IMR-90 (cell line): Measurements from ENCODE around the gene KCNK10. TPM values are rescaled to one million over a fixed set of nuclear protein-coding genes. Genes with fewer than 3 reads are reported as not detected.

Experiments used
- ATAC-seq: fragments of 200-7000 bp; cut with Tn5 transposase; 2 replicates; pipeline ENCODE4 v1.9.1; 2020; ENCODE audit warnings: low read depth, mild to moderate bottlenecking, moderate library complexity
- BruUV-seq: library from RNA; stranded (reverse); fragments of 400-500 nt; replicated peaks from 2 replicates; lab custom pipeline; 2021; lab: Mats Ljungman, UMichigan
- CTCF ChIA-PET: fragments of 300-600 bp; formaldehyde crosslinking; extraction: SDS; loops from one replicate; lab custom pipeline; 2021; ENCODE audit warnings: antibody characterized with exemption; lab: Yijun Ruan, JAX
- POLR2A ChIA-PET: fragments of 300-600 bp; sonication (Branson Sonifier 250); formaldehyde crosslinking; loops from one replicate; lab custom pipeline; 2022; ENCODE audit warnings: antibody characterized with exemption; ENCODE audit not compliant: unreplicated experiment; lab: Charles Lee
- DNase-seq: peaks from one replicate; pipeline ENCODE4 v3.0.0; 2013
- H2AFZ ChIP-seq: replicated peaks from 2 replicates; pipeline ENCODE3; 2013; ENCODE audit warnings: low read length, mild to moderate bottlenecking; ENCODE audit not compliant: poor library complexity
- H2AK5ac ChIP-seq: 2 replicates; pipeline ENCODE4 v1.6.1; 2013; ENCODE audit warnings: low read depth, low read length, inconsistent platforms
- H2AK9ac ChIP-seq: replicated peaks from 2 replicates; pipeline ENCODE3; 2013; ENCODE audit warnings: mild to moderate bottlenecking, low read depth, low read length, moderate library complexity; ENCODE audit not compliant: poor library complexity
- H2BK120ac ChIP-seq: 2 replicates; pipeline ENCODE4 v1.6.1; 2013; ENCODE audit warnings: low read depth, low read length, inconsistent platforms
- H2BK15ac ChIP-seq: 3 replicates; pipeline ENCODE4 v1.6.1; 2013; ENCODE audit warnings: low read depth, low read length, inconsistent platforms
- H2BK20ac ChIP-seq: 2 replicates; pipeline ENCODE4 v1.6.1; 2013; ENCODE audit warnings: low read depth, mild to moderate bottlenecking, inconsistent platforms, low read length, moderate library complexity
- H2BK5ac ChIP-seq: 2 replicates; pipeline ENCODE4 v1.6.1; 2013; ENCODE audit warnings: mild to moderate bottlenecking, low read depth, low read length, inconsistent platforms; ENCODE audit not compliant: poor library complexity, severe bottlenecking
- H3K14ac ChIP-seq: replicated peaks from 2 replicates; pipeline ENCODE4 v1.6.1; 2013; ENCODE audit warnings: low read depth, low read length, inconsistent platforms
- H3K18ac ChIP-seq: 2 replicates; pipeline ENCODE4 v1.6.1; 2013; ENCODE audit warnings: low read depth, low read length, control low read depth
- H3K23ac ChIP-seq: 2 replicates; pipeline ENCODE4 v1.6.1; 2013; ENCODE audit warnings: low read depth, low read length, inconsistent platforms
- H3K27ac ChIP-seq: 2 replicates; pipeline ENCODE4 v1.5.1; 2013; ENCODE audit warnings: mild to moderate bottlenecking, control low read depth, low read length; ENCODE audit not compliant: insufficient read depth
- H3K27me3 ChIP-seq: 2 replicates; pipeline ENCODE4 v1.6.1; 2013; ENCODE audit warnings: low read length; ENCODE audit not compliant: control insufficient read depth, insufficient read depth
- H3K36me3 ChIP-seq: 2 replicates; pipeline ENCODE4 v1.6.1; 2013; ENCODE audit warnings: low read length, mixed read lengths; ENCODE audit not compliant: control insufficient read depth, insufficient read depth
- H3K4ac ChIP-seq: 2 replicates; pipeline ENCODE4 v1.6.1; 2013; ENCODE audit warnings: low read depth, low read length, inconsistent platforms
- H3K4me1 ChIP-seq: 2 replicates; pipeline ENCODE4 v1.6.1; 2013; ENCODE audit warnings: low read length, mixed read lengths; ENCODE audit not compliant: control insufficient read depth, insufficient read depth
- H3K4me2 ChIP-seq: 2 replicates; pipeline ENCODE4 v1.6.1; 2013; ENCODE audit warnings: low read depth, mild to moderate bottlenecking, control low read depth, low read length, moderate library complexity
- H3K4me3 ChIP-seq: 2 replicates; pipeline ENCODE4 v1.5.1; 2013; ENCODE audit warnings: low read depth, mild to moderate bottlenecking, control low read depth, low read length, moderate library complexity; ENCODE audit not compliant: insufficient read depth
- H3K56ac ChIP-seq: 2 replicates; pipeline ENCODE4 v1.6.1; 2013; ENCODE audit warnings: low read length, inconsistent platforms; ENCODE audit not compliant: insufficient read depth; ENCODE audit errors: extremely low read depth
- H3K79me1 ChIP-seq, 2 experiments: 2 replicates each; pipeline ENCODE4 v1.6.1; 2013; ENCODE audit warnings: low read length in 2 of 2, inconsistent platforms in 1 of 2, low read depth in 1 of 2
- H3K9ac ChIP-seq: 2 replicates; pipeline ENCODE4 v1.6.1; 2013; ENCODE audit warnings: low read depth, low read length, control low read depth
- H3K9me1 ChIP-seq: 2 replicates; pipeline ENCODE4 v1.6.1; 2013; ENCODE audit warnings: low read length, inconsistent platforms; ENCODE audit not compliant: insufficient read depth
- H3K9me3 ChIP-seq: 2 replicates; pipeline ENCODE4 v1.6.1; 2013; ENCODE audit warnings: low read length; ENCODE audit not compliant: control insufficient read depth, insufficient read depth
- H4K20me1 ChIP-seq: 2 replicates; pipeline ENCODE4 v1.6.1; 2013; ENCODE audit warnings: low read length, inconsistent platforms; ENCODE audit not compliant: insufficient read depth
- H4K5ac ChIP-seq: 2 replicates; pipeline ENCODE4 v1.6.1; 2013; ENCODE audit warnings: mild to moderate bottlenecking, low read depth, low read length, control low read depth
- H4K8ac ChIP-seq, 2 experiments: 2 replicates each; pipeline ENCODE4 v1.6.1; 2013; ENCODE audit warnings: low read depth in 2 of 2, low read length in 2 of 2, control low read depth in 1 of 2, inconsistent platforms in 1 of 2
- H4K91ac ChIP-seq: 2 replicates; pipeline ENCODE4 v1.6.1; 2013; ENCODE audit warnings: low read depth, low read length, inconsistent platforms; ENCODE audit not compliant: insufficient read depth
- BHLHE40 ChIP-seq: fragments of 150-350 bp; IDR thresholded peaks from 2 replicates; pipeline ENCODE4 v1.6.1; 2016; ENCODE audit warnings: mild to moderate bottlenecking, low read depth, low read length
- CEBPB ChIP-seq: IDR thresholded peaks from 2 replicates; pipeline ENCODE4 v1.6.1; 2012; ENCODE audit warnings: low read depth, low read length, improper control_type of control experiment
- CHD1 ChIP-seq: IDR thresholded peaks from 2 replicates; pipeline ENCODE4 v1.6.1; 2012; ENCODE audit warnings: low read depth, low read length, improper control_type of control experiment
- CTCF ChIP-seq: conservative IDR thresholded peaks from 2 replicates; pipeline ENCODE4 v1.5.1; 2012; ENCODE audit warnings: mild to moderate bottlenecking, low read depth, low read length, improper control_type of control experiment
- ELK1 ChIP-seq: fragments of 150-350 bp; IDR thresholded peaks from 2 replicates; pipeline ENCODE4 v1.6.1; 2016; ENCODE audit warnings: low read depth, mild to moderate bottlenecking, low read length, moderate library complexity, borderline replicate concordance
- FOS ChIP-seq: fragments of 150-350 bp; IDR thresholded peaks from 2 replicates; pipeline ENCODE4 v1.6.1; 2016; ENCODE audit warnings: low read depth, low read length
- MAFK ChIP-seq: IDR thresholded peaks from 2 replicates; pipeline ENCODE4 v1.6.1; 2012; ENCODE audit warnings: low read depth, low read length, improper control_type of control experiment
- MAZ ChIP-seq: IDR thresholded peaks from 2 replicates; pipeline ENCODE4 v1.6.1; 2012; ENCODE audit warnings: low read depth, mild to moderate bottlenecking, low read length, improper control_type of control experiment, moderate library complexity, borderline replicate concordance
- MXI1 ChIP-seq: IDR thresholded peaks from 2 replicates; pipeline ENCODE4 v1.6.1; 2012; ENCODE audit warnings: low read depth, mild to moderate bottlenecking, low read length, moderate library complexity, borderline replicate concordance
- NFE2L2 ChIP-seq: fragments of 150-350 bp; IDR thresholded peaks from 2 replicates; pipeline ENCODE4 v1.6.1; 2016; ENCODE audit warnings: low read depth, mild to moderate bottlenecking, low read length
- POLR2A ChIP-seq: IDR thresholded peaks from 2 replicates; pipeline ENCODE4 v1.6.1; 2012; ENCODE audit warnings: mild to moderate bottlenecking, low read depth, low read length
- RAD21 ChIP-seq: IDR thresholded peaks from 2 replicates; pipeline ENCODE4 v1.6.1; 2012; ENCODE audit warnings: low read length, improper control_type of control experiment
- RCOR1 ChIP-seq: IDR thresholded peaks from 2 replicates; pipeline ENCODE4 v1.6.1; 2012; ENCODE audit warnings: mild to moderate bottlenecking, low read length, improper control_type of control experiment; ENCODE audit not compliant: insufficient replicate concordance
- RFX5 ChIP-seq: IDR thresholded peaks from 2 replicates; pipeline ENCODE4 v1.8.0; 2012; ENCODE audit warnings: low read depth, mild to moderate bottlenecking, low read length, moderate library complexity
- SMC3 ChIP-seq: fragments of 150-350 bp; IDR thresholded peaks from 2 replicates; pipeline ENCODE4 v1.6.1; 2016; ENCODE audit warnings: low read depth, mild to moderate bottlenecking, antibody characterized with exemption, low read length, moderate library complexity
- USF2 ChIP-seq: fragments of 150-350 bp; IDR thresholded peaks from 2 replicates; pipeline ENCODE4 v1.6.1; 2017; ENCODE audit warnings: mild to moderate bottlenecking, antibody characterized with exemption, low read length, low read depth
- WGBS, 2 experiments: methylation state at CpG; one replicate each; pipeline versions ENCODE4 v1.1.5 to v1.1.7; 2013; ENCODE audit warnings: missing lambda C conversion rate in 2 of 2; ENCODE audit not compliant: insufficient read length in 1 of 2; ENCODE audit errors: extremely low coverage in 2 of 2; 5-methylcytosine and 5-hydroxymethylcytosine counted together
- dilution Hi-C: fragments of 300-500 bp; cut with HindIII; formaldehyde crosslinking; loops from one replicate; pipeline ENCODE4 v1.14.3; 2018; ENCODE audit warnings: low sequenced_read_pairs; ENCODE audit not compliant: unreplicated experiment
- in situ Hi-C: fragments of 300-500 bp; cut with MboI; formaldehyde crosslinking; loops from 3 replicates; pipeline ENCODE4 v1.14.3; 2019; ENCODE audit warnings: low sequenced_read_pairs, inconsistent platforms, mixed read lengths
- intact Hi-C: fragments of 100-400 bp; cut with micrococcal nuclease; formaldehyde crosslinking; loops from 2 replicates; pipeline ENCODE4 v1.10.0; 2022
- polyA plus RNA-seq, 3 experiments: library from polyadenylated mRNA; depleted of rRNA; stranded (reverse); fragments of >200 nt; gene quantifications; 2 replicates each; pipeline ENCODE4 v1.2.3, GENCODE V29; 2012; ENCODE audit warnings: low replicate concordance in 1 of 3
- total RNA-seq: library from RNA; depleted of rRNA; stranded (reverse); fragments of >200 nt; gene quantifications from 2 replicates; pipeline ENCODE4 v1.2.3, GENCODE V29; 2012

Gene KCNK10
- total and polyA plus RNA-seq, 2 of the 4 experiments (the other 2 are of a cell fraction) = not detected

GRCh38 chr14:88297306-88297705, 25.8 kb downstream of the KCNK10 start:
- no peak overlapping the region for H3K4me2 ChIP-seq
- CTCF ChIA-PET = no interaction called here
- DNase-seq = no peak
- H3K9me3 ChIP-seq = no peaks in the 10 kb centered on the region
- H3K9ac ChIP-seq = no peak overlapping the region
- H3K56ac ChIP-seq = no peak overlapping the region
- H3K36me3 ChIP-seq = no peaks in the 10 kb centered on the region
- no peak overlapping the region for H2BK15ac ChIP-seq
- H3K23ac ChIP-seq = no peak overlapping the region
- no TSS peak for BruUV-seq
- POLR2A ChIA-PET = no interaction called here
- H4K20me1 ChIP-seq = no peaks in the 10 kb centered on the region
- no CpG with 5 or more reads among the region's 5 CpGs for WGBS, 2 experiments
- intact Hi-C loops = no loop called here
- H2AK9ac ChIP-seq = no peak overlapping the region
- H3K4ac ChIP-seq = no peak overlapping the region
- no peak for ATAC-seq
- no peak overlapping the region for H2BK20ac ChIP-seq
- H2AFZ ChIP-seq = no peak overlapping the region
- no peak overlapping the region for H2BK120ac ChIP-seq
- no peak overlapping the region for H3K27ac ChIP-seq
- in situ Hi-C loops = no loop called here
- no peaks in the 10 kb centered on the region for H3K79me1 ChIP-seq
- H3K9me1 ChIP-seq = no peaks in the 10 kb centered on the region
- dilution Hi-C loops = no loop called here
- no peak overlapping the region for H4K8ac ChIP-seq
- H4K91ac ChIP-seq = no peak overlapping the region
- no peak overlapping the region for H2BK5ac ChIP-seq
- H2AK5ac ChIP-seq = no peak overlapping the region
- no peaks in the 10 kb centered on the region for H3K4me1 ChIP-seq
- no peaks in the 10 kb centered on the region for H3K27me3 ChIP-seq
- H3K4me3 ChIP-seq = no peak overlapping the region
- no peak overlapping the region for H3K14ac ChIP-seq
- H3K18ac ChIP-seq = no peak overlapping the region
- no peak overlapping the region for H4K5ac ChIP-seq
- TF ChIP-seq CTCF = no peak
- TF ChIP-seq FOS = no peak
- TF ChIP-seq SMC3 = no peak
- TF ChIP-seq CHD1 = no peak
- no peak for TF ChIP-seq RCOR1
- TF ChIP-seq RAD21 = no peak
- no peak for TF ChIP-seq CEBPB
- TF ChIP-seq ELK1 = no peak
- TF ChIP-seq USF2 = no peak
- no peak for TF ChIP-seq BHLHE40
- TF ChIP-seq POLR2A = no peak
- no peak for TF ChIP-seq MXI1
- no peak for TF ChIP-seq MAZ
- TF ChIP-seq MAFK = no peak
- no peak for TF ChIP-seq RFX5
- TF ChIP-seq NFE2L2 = no peak
